ENCODE results near the gene KLHL35.

DNA sequence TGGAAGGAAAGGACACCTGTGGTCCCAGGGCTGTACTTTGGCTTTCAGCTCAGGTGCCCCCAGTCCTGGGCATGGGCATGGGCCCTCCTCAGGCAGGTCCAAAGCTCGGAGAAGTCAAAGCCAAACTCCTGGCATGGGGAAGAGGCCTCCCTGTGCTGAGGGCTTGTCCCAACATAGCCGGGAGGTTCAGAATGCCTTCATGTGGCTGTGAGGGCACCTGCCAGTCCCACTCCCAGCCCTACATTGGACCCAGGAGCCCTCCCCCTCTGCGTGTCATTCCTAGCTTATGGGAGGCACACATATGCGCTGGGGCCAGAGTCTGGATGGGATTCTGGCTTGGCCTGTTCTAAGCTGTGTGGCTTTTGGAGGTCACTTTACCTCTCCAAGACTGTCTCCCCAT, 1.0 kb upstream of the KLHL35 start:
- no peak for TF ChIP-seq CTCF (IDR thresholded peaks at IDR 0.05; ENCODE audit: low read depth, low read length, poor library complexity, severe bottlenecking)
- no peak for TF ChIP-seq EZH2phosphoT487 (IDR thresholded peaks at IDR 0.05; ENCODE audit: borderline replicate concordance, low read length)
